ENCODE measurements around the gene SPATA2. TPM values are rescaled to one million over a fixed set of nuclear protein-coding genes. Genes with fewer than 3 reads are reported as not detected.

The SPATA2 gene
- total and polyA plus RNA-seq, 2 experiments from 2014 or later: 5.3 to 9.3 TPM

DNA sequence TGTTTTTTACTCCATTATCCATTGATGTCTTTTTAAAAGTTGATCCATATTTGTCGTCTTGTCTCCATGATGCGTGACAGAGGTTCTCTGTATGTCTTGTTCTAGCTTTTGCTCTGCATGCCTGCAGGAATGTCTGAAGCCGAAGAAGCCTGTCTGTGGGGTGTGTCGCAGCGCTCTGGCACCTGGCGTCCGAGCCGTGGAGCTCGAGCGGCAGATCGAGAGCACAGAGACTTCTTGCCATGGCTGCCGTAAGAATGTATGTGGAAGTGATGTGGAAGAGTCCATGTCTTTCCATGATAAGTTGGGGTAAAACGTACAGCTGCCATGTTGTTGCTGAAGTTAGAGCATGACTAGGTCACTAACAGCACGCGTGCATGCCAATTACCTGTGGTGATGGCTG is 26.1 kb upstream of the SPATA2 start:
- Mint-ChIP-seq H3K4me3 (no peak overlapping the region; the same call in 2 of the 3 replicates), H3K27me3 (ENCODE audit: insufficient read depth, low read depth, poor library complexity) (no peaks in the 10 kb centered on the region), H3K4me1 (peaks cover 22% of the 10 kb centered on the region), H3K36me3 (ENCODE audit: low read depth) (peaks cover 58% of the 10 kb centered on the region), H3K9me3 (no peaks in the 10 kb centered on the region), H3K27ac (peak overlapping the region; percentile 42; the same call in 1 of the 2 replicates)
- Histone ChIP-seq H4K20me1 (replicated peaks; ENCODE audit: insufficient read depth) (peaks cover 57% of the 10 kb centered on the region), H3K27me3 (ENCODE audit: insufficient read depth) (no peaks in the 10 kb centered on the region), H3K4me1 (ENCODE audit: insufficient read depth) (peaks cover 14% of the 10 kb centered on the region), H3K4me3 (no peak overlapping the region), H3K79me2 (replicated peaks; ENCODE audit: insufficient read depth) (peaks cover 92% of the 10 kb centered on the region), H3F3A (replicated peaks; ENCODE audit: low read depth) (0 out of 2 replicates have a peak, but pooled peaks cover 6% of the 10 kb centered on the region), H3K36me3 (ENCODE audit: insufficient read depth) (peaks cover 51% of the 10 kb centered on the region), H2AFZ (no peak overlapping the region), H3K27ac (ENCODE audit: low read depth) (no peak overlapping the region), H3K4me2 (no peak overlapping the region), H3K9me2 (ENCODE audit: insufficient read depth) (no peaks in the 10 kb centered on the region)
- no peak for DNase-seq (ENCODE audit: low spot score)
- no peak for ATAC-seq
- no peak for TF ChIP-seq ETS1 (IDR thresholded peaks at IDR 0.05)
- no peak for TF ChIP-seq CTCF (conservative IDR thresholded peaks at IDR 0.05; ENCODE audit: low read depth in 2 of 2)
- TF ChIP-seq JUNB (IDR thresholded peaks at IDR 0.05; ENCODE audit: unreplicated experiment): no peak
- TF ChIP-seq ZNF114 (CRISPR knock-in tag; IDR thresholded peaks at IDR 0.05): no peak
- no peak for TF ChIP-seq EZH2 (IDR thresholded peaks at IDR 0.05; ENCODE audit: low read depth, unreplicated experiment)

DNA sequence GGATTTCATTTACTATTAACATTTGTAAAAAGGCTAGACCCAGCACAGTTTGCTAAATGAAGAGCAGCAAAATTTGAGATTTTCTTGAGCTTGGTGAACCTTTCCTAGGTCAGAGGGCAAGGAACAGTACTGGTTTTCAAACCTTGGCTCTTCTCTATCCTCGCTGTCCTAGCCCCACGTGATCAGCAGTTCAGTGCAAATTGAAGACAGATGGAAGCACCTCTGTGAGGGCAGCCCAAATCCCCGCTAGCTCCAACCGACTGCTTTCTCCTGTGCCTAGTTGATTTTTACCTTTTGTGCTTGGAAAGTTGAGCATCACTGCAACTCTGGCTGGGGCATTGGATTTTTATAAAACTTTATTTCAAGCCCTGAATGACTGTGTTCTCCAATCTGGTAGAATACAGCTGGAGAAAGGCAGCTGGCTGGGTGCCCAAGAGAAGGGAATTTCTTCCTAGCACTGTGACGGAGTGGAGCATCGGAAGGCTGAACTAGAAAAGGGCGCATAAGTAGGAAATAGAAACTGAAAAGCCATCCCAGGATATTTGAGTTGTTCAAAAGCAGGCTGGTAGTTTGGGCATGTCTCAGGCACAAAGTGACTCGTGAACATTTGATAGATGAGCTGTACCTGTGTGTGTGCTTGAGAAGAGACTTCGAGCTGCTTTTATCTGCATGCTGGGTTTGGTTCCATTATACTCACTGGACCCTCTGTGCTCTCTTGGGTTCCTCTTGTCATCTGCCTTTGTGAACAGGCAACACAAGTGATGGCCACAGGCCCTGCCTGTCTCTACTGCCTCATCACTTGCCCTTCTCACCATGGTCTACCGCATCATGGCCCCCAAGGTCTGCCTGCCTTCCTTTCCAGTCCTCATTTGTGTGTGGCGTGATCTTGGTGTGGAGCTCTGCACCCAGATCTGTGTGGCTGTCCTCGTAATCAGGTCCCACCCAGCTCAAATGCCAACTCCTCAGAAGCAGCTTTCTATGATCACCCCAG is 23.1 kb upstream of the SPATA2 start:
- H3F3A ChIP-seq (replicated peaks; ENCODE audit: low read depth): 0 out of 2 replicates have a peak, but pooled peaks cover 2% of the 10 kb centered on the region
- H3K4me2 ChIP-seq: peak overlapping the region; percentile 95
- Mint-ChIP-seq H3K36me3 (ENCODE audit: low read depth) (peaks cover 34% of the 10 kb centered on the region), H3K27ac (peak overlapping the region; percentile 20; the same call in 1 of the 2 replicates), H3K27me3 (ENCODE audit: insufficient read depth, low read depth, poor library complexity) (peaks cover 1% of the 10 kb centered on the region), H3K4me3 (peak overlapping the region; percentile 55), H3K9me3 (no peaks in the 10 kb centered on the region), H3K4me1 (peaks cover 22% of the 10 kb centered on the region)
- no peaks in the 10 kb centered on the region for H3K9me2 ChIP-seq (ENCODE audit: insufficient read depth)
- DNase-seq (ENCODE audit: low spot score) (no peak), ATAC-seq (no peak)
- H4K20me1 ChIP-seq (replicated peaks; ENCODE audit: insufficient read depth): peaks cover 46% of the 10 kb centered on the region
- peaks cover 14% of the 10 kb centered on the region for H3K4me1 ChIP-seq (ENCODE audit: insufficient read depth)
- H3K27ac ChIP-seq (ENCODE audit: low read depth): 0 out of 2 replicates have a peak overlapping the region, but pooled peaks have one; percentile 40
- no peak overlapping the region for H2AFZ ChIP-seq
- H3K4me3 ChIP-seq: peak overlapping the region; percentile 100
- peaks cover 36% of the 10 kb centered on the region for H3K36me3 ChIP-seq (ENCODE audit: insufficient read depth)
- peaks cover 72% of the 10 kb centered on the region for H3K79me2 ChIP-seq (replicated peaks; ENCODE audit: insufficient read depth)
- H3K27me3 ChIP-seq (ENCODE audit: insufficient read depth): no peaks in the 10 kb centered on the region
- TF ChIP-seq REST (IDR thresholded peaks at IDR 0.05; ENCODE audit: unreplicated experiment) (no peak), EZH2 (IDR thresholded peaks at IDR 0.05; ENCODE audit: low read depth, unreplicated experiment) (no peak), CTCF (conservative IDR thresholded peaks at IDR 0.05; ENCODE audit: low read depth in 2 of 2) (no peak), ZNF114 (CRISPR knock-in tag; IDR thresholded peaks at IDR 0.05) (no peak), JUNB (IDR thresholded peaks at IDR 0.05; ENCODE audit: unreplicated experiment) (no peak)
